GM19023 (cell line): ENCODE data around the gene VPS37D.
"Not testable (repeated sequence)": the region's sequence is repeated elsewhere in the genome, so short reads cannot be mapped to it uniquely, and the experiment has no call there.

ENCODE experiments used
- ATAC-seq: cut with Tn5 transposase; IDR thresholded peaks from one replicate; pipeline ENCODE4 v1.9.1; 2021; ENCODE audit warnings: mild to moderate bottlenecking, moderate library complexity; ENCODE audit not compliant: unreplicated experiment

Gene VPS37D, protein sequence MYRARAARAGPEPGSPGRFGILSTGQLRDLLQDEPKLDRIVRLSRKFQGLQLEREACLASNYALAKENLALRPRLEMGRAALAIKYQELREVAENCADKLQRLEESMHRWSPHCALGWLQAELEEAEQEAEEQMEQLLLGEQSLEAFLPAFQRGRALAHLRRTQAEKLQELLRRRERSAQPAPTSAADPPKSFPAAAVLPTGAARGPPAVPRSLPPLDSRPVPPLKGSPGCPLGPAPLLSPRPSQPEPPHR

DNA sequence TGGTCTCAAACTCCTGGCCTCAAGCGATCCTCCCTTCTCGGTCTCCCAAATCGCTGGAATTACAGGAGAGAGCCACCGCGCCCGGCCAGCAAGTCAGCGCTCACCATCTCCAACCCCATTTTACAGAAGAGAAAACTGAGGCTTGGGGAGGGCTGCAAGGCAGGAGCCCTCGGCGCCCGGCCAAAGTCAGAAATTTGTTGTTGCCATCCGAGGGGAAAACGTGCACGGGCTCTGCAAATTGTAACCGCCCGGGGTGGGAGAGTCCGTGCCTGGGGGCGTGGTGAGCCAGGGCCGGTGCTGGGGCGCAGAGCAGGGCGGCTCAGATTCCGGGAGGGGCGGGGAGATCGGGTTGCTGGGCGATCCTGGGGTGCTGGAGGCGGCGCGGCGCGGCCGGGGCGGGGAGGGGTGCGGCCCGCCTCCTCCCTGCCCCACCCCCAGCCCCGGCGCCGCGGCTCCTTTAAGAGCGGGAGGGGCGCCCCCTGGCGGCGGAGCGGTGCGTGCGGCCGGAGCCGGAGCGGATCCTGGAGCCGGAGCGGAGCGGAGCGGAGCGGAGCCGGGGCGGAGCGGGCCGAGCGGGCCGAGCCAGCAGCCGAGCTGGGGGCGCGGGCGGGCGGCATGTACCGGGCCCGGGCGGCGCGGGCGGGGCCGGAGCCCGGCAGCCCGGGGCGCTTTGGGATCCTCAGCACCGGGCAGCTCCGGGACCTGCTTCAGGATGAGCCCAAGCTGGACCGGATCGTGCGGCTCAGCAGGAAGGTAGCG lies at the start of gene VPS37D:
VPS37D (plus strand) TSS at position 488 of the 759 bp plus-strand sequence; CDS start at position 616, 128 bp downstream.
- ATAC-seq = peak; percentile 94

DNA sequence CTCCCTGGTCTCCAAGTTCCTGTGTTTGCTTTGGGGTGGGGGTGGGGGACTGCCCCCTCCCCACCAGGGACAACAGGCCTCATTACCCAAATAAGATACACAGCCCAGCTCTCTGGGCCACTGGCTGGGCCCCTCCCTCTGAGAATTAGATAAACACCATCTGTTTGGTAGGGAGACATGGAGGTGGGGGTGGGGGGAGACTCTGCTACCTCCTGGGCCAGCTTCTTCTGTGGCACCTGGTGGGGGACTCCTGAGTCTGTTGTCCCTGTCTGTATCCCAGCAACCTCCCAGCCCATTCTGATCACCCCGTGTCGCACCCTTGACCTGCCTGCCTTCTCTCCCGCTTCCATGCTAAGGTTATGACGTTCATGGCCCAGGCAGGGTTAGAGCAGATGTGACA lies 49.1 kb upstream of the VPS37D start:
- no peak for ATAC-seq

DNA sequence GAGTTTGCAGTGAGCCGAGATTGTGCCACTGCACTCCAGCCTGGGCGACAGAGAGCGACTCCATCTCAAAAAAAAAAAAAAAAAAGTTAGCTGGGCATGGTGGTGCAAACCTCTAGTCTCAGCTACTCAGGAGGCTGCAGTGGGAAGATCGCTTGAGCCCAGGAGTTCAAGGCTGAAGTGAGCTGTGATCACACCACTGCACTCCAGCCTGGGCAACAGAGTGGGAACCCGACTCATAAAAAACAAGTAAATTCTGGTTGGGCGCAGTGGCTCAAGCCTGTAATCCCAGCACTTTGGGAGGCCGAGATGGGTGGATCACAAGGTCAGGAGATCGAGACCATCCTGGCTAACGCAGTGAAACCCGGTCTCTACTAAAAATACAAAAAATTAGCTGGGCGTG lies 48.2 kb upstream of the VPS37D start:
- ATAC-seq = not testable (repeated sequence)

DNA sequence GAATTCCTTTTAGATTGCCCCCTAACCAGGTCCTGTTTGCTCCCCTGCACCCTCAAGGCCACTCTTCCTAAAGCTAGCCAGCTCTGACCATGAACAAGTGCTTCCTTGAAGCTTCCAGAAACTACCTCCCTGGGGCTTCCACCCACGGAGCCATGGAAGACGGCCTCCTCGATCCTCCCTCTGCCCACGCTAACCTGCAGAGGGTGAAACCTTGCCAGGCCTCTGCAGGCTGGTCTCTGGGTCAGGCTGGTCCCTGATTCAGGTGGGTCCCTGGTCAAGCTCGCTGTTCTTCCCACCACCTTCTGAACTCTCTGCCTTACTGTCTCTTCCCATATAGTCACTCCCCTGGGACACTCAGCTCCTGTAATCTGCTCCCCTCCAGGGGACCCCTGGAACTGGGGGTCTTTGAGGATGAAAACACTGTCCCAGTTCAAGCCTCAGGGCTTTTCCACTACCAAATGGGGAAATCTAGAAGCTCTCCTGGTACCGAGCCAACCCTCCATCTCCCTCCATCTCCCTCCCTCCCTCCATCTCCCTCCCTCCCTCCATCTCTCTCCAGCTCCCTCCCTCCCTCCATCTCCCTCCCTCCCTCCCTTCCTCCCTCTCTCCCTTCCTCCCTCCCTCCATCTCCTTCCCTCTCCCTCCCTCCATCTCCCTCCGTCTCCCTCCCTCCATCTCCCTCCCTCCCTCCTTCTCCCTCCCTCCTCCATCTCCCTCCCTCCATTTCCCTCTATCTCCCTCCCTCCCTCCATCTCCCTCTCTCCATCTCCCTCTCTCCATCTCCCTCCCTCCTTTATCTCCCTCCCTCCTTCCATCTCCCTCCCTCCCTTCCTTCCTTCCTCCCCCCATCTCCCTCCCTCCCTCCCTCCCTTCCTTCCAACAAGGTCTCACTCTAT lies 46.2 kb upstream of the VPS37D start:
- ATAC-seq = no peak

DNA sequence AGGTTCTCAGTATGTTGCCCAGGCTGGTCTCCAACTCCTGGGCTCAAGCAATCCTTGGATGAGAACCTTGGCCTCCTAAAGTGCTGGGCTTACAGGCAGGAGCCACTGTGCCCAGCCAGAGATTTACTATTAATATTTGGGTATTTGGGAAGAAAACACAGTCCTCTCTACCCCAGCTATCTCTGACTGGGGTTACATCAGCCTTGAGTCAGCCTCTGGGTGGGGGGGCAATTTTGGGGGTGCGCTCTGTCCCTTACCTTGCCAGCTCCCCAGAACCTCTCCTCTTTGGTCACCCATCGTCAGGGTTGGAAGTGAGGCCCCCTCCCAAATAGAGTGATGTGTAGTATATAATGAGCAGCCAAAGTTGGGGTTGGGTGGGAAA lies 45.1 kb upstream of the VPS37D start:
- no peak for ATAC-seq

DNA sequence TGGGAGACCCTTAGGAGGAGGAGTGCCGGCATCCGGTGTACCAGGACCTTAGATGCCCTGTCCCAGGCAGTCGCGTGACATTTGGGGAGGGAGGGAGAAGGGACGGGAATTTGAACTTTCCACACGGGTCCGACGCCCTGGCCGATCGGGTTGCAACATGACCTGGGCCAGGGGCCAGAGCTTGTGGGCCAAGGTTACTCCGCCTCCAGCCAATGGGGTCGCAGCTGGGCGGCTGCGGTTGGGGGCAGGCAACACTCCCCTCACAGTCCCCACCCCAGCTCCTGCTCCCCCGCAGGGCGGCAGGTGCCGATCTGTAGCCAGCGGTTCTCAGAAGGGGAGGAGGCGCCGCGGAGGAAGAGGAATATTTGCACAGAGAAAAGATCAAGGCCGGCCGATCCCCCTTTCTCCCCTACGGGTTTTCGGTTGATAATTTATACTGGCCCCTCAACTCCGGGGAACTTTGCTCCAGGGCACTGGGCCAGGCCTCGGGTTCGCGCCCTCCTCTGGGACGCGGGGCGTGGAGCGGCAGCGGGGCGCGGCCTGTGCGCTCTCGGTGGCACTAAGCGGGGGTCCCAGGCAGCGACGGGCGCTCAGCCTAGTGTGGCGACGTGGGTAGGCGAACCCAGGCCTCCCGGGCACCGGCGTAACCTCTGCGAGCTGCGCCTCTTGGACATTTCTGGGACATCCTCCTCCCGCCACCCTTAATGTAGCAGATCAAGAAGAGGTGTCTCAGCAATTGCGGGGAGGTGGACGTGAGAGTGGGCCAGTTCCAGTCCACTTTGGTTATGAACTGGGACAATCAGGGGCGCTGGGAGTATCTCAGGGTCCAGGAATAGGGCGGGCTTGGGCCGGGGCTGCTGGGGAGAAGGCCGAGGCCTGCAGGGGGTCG lies 44.5 kb upstream of the VPS37D start:
- ATAC-seq = no peak

DNA sequence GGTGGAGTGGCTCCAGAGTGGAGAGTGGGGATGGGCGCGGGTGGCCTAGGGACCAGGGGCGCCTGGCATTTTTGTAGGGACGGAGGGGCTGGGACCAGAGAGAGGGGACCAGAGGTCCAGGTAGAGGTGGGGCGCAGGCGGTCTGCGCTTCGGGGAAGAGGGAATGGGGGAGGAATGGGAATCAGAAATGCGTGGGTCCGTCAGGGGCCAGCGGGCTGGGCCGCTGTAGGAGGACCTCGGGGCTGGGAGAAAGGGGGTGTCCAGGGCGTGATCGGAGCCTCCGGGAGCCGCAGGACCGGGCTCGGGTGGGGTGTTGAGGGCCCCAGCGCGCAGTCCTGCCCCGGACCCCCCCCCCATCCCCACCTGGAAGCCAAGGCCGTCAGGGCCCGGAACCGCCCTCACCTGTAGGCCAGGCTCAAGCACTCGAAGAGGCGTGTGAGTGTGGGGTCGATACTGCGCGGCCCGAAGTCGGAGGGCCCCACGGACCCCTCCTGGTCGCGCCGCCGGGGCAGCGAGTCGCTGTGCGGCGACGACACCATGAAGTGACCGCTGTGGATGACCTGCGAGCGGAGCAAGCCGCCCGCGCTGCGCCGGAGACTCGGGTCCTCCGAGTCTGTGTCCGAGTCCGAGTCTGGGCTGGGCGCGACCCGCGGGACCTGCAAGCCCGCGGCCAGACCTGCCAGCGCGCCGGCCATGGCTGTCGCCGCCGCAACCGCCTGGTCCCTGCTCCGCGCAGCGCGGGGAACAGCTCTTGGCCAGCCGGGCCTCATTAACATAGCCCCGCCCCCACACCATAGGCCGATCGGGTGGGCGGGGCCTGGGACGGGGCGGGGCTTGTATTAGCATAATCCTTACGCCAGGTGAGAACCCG lies 43.6 kb upstream of the VPS37D start, which contains the start of gene MLXIPL:
MLXIPL (minus strand) TSS at position 725 of the 871 bp plus-strand sequence; CDS start at position 695, 30 bp downstream.
- no peak for ATAC-seq

DNA sequence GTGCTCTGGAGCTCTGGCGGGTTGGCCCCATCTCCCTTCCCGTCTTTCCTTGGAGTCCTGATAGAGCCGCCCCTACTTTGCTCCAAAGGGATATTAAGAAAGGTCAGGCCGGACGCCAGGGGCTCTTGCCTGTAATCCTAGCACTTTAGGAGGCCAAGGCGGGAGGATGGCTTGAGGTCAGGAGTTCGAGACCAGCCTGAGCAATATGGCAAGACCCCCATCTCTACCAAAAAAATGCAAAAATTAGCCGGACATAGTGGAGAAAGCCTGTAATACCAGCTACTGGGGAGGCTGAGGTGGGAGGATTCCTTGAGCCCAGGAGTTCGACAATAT lies 43.0 kb upstream of the VPS37D start:
- ATAC-seq = no peak

DNA sequence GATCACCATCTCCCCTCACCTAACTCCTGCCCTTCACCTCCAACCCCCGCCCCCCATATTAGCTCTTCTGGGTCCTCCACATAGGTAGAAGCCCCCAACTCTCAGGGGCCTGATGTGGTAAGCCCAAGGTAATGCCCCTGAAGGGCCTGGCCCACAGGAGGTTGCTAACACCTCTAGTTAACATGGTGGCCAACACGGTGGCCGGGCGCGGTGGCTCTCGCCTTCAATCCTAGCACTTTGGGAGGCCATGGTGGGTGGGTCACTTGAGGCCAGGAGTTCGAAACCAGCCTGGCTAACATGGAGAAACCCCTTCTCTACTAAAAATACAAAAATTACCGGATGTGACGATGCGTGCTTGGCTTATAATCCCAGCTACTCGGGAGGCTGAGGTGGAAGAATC lies 42.4 kb upstream of the VPS37D start:
- no peak for ATAC-seq

DNA sequence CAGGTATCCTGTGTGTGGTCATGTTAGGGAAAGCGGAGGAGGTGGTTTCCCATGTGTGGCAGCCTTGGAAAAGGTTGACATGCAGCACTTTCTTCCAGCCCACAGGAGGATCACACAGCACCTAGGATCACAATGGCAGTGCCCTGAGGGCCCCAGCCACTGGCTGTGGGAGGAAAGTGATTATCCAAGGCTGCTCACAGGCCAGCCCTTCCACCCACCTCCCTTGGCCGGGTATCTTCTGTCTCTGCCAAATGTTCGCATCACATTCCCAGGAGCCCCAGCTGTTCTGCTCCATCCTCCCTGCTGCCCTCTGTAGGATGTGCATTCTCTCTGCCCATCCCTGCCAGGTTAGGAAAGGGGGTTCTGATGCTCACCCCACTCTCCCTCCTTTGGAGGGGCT lies 40.8 kb upstream of the VPS37D start:
- ATAC-seq = no peak

DNA sequence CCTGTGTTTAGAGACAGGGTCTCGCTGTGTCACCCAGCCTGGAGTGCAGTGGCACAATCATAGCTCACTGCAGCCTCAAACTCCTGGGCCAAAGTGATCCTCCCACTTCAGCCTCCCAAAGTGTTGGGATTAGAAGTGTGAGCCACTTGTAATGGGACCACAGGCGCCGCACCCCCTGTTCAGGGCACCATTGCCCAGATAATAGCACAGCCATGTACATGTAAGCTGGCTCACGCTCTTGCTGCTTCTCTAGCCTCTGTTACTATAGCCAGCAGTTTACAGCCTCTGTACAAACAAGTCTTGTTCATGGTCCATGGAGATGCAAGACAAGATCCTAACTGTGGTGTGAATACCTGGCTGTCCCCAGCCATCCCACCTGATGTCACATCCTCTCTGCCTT lies 39.1 kb upstream of the VPS37D start:
- no peak for ATAC-seq

DNA sequence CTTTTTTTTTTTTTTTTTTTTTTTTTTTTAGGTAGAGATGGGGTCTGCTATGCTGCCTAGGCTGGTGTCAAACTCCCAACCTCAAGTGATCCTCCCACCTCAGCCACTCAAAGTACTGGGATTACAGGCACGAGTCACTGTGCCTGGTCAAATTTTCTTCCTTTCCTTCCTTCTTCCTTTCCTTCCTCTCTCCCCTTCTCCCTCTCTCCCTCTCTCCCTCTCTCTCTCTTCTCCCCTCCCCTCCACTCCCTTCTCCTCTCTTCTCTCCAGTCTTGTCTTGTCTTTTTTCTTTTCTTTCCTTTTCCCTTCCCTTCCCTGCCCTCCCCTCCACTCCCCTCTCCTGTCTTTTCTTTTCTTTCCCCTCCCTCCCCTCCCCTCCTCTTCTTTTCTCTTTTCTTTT lies 36.1 kb upstream of the VPS37D start:
- ATAC-seq = no peak

DNA sequence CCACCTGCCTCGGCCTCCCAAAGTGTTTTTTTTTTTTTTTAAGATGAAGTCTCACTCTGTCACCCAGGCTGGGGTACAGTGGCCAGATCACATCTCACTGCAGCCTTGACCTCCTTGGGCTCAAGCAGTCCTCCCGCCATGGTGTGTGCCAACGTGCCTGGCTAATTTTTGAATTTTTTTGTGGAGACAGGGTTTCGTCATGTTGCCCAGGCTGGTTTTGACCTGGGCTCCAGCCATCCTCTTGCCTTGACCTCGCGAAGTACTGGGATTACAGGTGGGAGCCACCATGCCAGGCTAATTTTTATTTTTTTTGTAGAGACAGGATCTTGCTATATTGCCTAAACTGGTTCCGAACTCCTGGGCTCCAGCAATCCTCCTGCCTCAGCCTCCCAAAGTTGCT lies 34.3 kb upstream of the VPS37D start:
- no peak for ATAC-seq

DNA sequence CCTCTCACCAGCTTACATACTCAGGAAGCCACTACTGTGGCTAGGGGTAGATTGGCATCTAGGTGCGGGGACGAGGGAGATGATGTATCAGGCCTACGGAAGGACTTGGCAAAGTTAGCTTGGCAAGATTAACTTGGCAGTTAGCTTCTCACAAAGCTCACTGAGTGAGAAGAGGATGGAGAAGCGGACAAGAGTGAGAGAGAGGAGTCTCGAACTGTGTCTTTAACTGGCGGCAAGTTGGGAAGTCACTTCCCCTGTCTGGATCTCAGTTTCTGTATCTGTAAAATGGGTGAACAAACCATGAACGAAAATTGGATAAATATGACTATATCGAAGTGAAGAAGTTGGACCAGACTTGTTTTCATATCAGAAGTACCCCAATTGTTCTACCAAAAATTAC lies 33.8 kb upstream of the VPS37D start:
- no peak for ATAC-seq

DNA sequence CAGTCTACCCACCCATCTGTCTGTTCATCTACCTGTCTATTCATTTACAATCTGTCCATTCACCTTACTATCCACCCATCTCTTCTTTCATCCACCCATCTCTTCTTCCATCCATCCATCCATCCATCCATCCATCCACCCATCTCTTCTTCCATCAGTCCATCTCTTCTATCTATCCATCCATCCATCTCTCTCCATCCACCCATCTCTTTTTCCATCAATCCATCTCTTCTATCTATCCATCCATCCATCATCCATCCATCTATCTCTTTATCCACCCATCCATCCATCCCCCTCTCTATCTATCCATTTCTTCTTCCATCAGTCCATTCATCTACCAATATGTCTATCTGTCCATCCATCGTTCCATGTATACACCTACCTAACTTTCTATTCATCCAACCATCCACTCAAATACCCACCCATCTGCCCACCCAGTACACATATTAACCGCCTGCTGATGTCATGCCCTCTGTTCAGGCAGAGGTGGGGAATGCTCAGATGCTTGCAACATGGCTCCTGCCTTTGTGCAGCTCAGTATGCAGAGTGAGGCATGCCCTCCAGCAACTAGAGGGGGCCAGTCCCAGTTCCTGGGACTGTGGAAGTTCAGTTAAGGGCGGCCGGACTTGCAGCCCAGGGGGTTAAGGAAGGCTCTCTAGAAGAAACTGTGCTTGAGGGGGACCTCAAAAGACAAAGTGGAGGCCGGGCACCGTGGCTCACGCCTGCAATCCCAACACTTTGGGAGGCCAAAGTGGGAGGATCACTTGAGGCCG lies 32.0 kb upstream of the VPS37D start:
- no peak for ATAC-seq

DNA sequence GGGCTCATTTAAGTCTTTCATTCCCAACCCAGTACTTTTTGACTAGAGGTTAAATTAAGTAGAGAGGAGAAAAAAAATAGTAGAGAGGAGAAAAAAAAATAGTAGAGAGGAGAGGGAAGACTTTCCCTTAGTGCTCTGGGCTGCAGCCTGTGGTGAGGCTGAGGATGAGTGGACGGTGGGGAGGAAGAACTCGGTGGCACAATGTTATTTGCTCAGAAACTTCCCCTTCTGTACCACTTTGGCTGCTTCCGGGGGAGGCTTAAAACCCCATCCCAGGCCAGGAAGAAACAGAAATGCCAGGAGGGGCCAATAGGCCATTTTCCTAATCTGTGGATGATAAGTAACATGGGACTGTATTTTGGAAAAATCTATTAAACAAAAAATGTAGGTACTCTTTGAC lies 28.7 kb upstream of the VPS37D start:
- no peak for ATAC-seq

DNA sequence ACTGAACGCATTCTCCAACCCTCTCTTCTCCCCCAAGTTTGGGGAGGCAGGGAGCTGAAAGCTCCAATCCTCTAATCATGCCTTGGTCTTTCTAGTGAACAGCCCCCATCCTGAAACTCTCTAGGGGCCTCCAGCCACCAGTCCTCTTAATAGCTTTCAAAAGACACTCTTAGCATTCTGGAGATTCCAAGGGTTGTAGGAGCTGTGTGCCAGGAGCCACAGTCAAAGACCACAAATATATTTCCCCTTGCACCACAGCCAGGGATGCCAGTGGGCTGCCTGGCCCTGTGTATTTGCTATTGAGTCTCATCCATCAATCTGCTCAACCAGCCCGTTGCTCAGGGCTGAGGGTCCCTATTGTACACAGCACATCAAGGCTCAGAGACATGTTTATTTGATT lies 24.8 kb upstream of the VPS37D start:
- no peak for ATAC-seq

DNA sequence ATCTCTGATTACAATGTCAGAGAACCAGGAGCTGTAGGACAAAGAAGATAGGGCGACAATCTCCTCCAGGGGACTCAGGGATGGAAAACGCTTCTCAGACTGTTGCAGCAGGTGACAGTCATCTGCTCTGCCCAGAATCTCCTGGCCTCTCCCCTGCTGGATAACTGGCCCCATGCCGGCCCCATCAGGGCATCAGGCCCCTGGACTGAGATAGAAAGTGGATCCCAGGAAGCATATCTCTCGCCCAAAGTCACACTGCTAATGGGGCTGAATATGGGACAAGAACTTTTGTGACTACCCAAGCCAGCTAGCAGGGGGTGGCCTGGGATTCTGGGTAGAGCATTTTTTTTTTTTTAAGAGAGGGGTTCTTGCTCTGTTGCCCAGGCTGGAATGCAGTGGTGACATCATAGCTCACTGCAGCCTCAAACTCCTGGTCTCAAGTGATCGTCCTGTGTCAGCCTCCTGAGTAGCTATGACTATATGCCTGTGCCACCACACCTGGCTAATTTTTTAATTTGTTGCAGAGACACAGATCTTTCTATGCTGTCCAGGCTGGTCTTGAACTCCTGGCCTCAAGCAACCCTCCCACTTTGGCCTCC lies 22.8 kb upstream of the VPS37D start:
- ATAC-seq = no peak
